ENCODE data around the gene QRICH2. TPM values are rescaled to one million over a fixed set of nuclear protein-coding genes. Genes with fewer than 3 reads are reported as not detected.
"Not testable (repeated sequence)": the region's sequence is repeated elsewhere in the genome, so short reads cannot be mapped to it uniquely, and the experiment has no call there.

Gene QRICH2
- total RNA-seq, 2 experiments from 2014 or later = 3.6 to 3.7 TPM

DNA sequence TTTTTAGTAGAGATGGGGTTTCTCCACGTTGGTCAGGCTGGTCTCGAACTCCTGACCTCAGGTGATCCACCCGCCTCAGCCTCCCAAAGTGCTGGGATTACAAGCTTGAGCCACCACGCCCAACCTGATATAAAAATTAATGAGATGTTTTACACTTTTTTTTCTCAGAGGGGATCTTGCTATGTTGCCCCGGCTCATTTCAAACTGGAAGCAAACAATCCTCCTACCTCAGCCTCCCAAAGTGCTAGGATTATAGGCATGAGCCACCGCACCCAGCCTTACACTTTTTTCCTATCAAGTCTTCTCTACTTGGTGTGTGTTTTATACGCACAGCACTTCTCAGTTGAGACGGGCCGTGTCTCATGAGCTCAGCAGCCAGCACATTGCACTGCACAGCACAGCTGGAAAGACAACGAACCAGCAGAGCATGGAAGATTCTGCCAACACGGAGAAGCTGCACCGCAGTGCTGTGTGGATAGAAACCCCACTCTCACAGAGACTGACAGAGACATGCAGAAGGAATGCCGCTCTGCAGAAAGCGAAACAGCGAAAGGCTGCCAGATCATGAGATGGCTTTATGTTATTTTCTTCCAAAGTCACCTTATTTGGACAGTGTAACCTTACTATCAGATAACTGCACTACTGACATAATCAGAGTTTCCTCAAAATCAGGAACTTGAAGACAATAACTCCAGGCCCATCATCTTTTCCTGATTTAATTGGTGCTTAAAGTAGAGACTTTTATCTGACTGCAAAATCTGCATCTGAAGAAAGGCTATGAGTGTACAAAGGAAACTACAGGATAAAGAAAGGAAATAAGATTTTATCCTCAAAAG is 6.5 kb upstream of the QRICH2 start:
- Mint-ChIP-seq H3K27me3 (no peaks in the 10 kb centered on the region), H3K27ac (no peak overlapping the region), H3K4me3 (no peak overlapping the region), H3K36me3 (ENCODE audit: low read depth) (peaks cover 19% of the 10 kb centered on the region), H3K4me1 (peaks cover 12% of the 10 kb centered on the region), H3K9me3 (no peaks in the 10 kb centered on the region)
- ChIA-PET POLR2A (no interaction called here), CTCF (no interaction called here)
- no peak for DNase-seq

GRCh38 chr17:76312735-76313134 is 4.7 kb upstream of the QRICH2 start:
- POLR2A ChIA-PET = no interaction called here
- no peak overlapping the region for H3K27ac Mint-ChIP-seq
- no peaks in the 10 kb centered on the region for H3K27me3 Mint-ChIP-seq
- H3K4me1 Mint-ChIP-seq = peaks cover 12% of the 10 kb centered on the region
- peaks cover 22% of the 10 kb centered on the region for H3K36me3 Mint-ChIP-seq (ENCODE audit: low read depth)
- no peaks in the 10 kb centered on the region for H3K9me3 Mint-ChIP-seq
- CTCF ChIA-PET = interaction anchor here (0.6 to 1.0 kb wide), 3 partner anchors 10 to 25 kb away, joined by 3 to 4 read pairs (median 3); no protein-coding TSS in a partner anchor
- no peak for DNase-seq
- H3K4me3 Mint-ChIP-seq = no peak overlapping the region

GRCh38 chr17:76309461-76309860 is 1.4 kb upstream of the QRICH2 start:
- Mint-ChIP-seq H3K4me3 (no peak overlapping the region), H3K36me3 (ENCODE audit: low read depth) (peaks cover 16% of the 10 kb centered on the region), H3K27ac (no peak overlapping the region), H3K9me3 (no peaks in the 10 kb centered on the region), H3K27me3 (no peaks in the 10 kb centered on the region), H3K4me1 (peaks cover under 1% of the 10 kb centered on the region)
- ChIA-PET POLR2A (interaction anchor here (0.6 kb wide), 1 partner anchor 71 kb away, joined by 3 read pairs; no protein-coding TSS in a partner anchor), CTCF (interaction anchor here (0.6 kb wide), 1 partner anchor 21 kb away, joined by 3 read pairs; no protein-coding TSS in a partner anchor)
- no peak for DNase-seq

GRCh38 chr17:76307299-76307965 is 644 bp downstream of the QRICH2 start:
- CTCF ChIA-PET = interaction anchor here (1.0 kb wide), 1 partner anchor 91 kb away, joined by 4 read pairs; no protein-coding TSS in a partner anchor

GRCh38 chr17:76305135-76305454 is 3.0 kb downstream of the QRICH2 start:
- POLR2A ChIA-PET = not testable (repeated sequence)

More at GRCh38 chr17:76307299-76307965, 644 bp downstream of the QRICH2 start:
- peaks cover 8% of the 10 kb centered on the region for H3K36me3 Mint-ChIP-seq (ENCODE audit: low read depth)
- peaks cover 1% of the 10 kb centered on the region for H3K4me1 Mint-ChIP-seq
- no peaks in the 10 kb centered on the region for H3K9me3 Mint-ChIP-seq
- POLR2A ChIA-PET = no interaction called here
- no peak overlapping the region for H3K27ac Mint-ChIP-seq
- no peaks in the 10 kb centered on the region for H3K27me3 Mint-ChIP-seq
- no peak for DNase-seq
- no peak overlapping the region for H3K4me3 Mint-ChIP-seq

GRCh38 chr17:76304226-76305134 is 3.6 kb downstream of the QRICH2 start:
- H3K27me3 Mint-ChIP-seq = no peaks in the 10 kb centered on the region
- POLR2A ChIA-PET = no interaction called here

More at GRCh38 chr17:76305135-76305454, 3.0 kb downstream of the QRICH2 start:
- H3K27me3 Mint-ChIP-seq; H3K4me3 Mint-ChIP-seq; H3K27ac Mint-ChIP-seq; H3K36me3 Mint-ChIP-seq (ENCODE audit: low read depth); DNase-seq; H3K9me3 Mint-ChIP-seq; H3K4me1 Mint-ChIP-seq: not testable (repeated sequence)
- CTCF ChIA-PET = interaction anchor here (0.6 to 5.5 kb wide), 2 partner anchors 80 to 92 kb away, joined by 3 to 48 read pairs; no protein-coding TSS in a partner anchor

DNA sequence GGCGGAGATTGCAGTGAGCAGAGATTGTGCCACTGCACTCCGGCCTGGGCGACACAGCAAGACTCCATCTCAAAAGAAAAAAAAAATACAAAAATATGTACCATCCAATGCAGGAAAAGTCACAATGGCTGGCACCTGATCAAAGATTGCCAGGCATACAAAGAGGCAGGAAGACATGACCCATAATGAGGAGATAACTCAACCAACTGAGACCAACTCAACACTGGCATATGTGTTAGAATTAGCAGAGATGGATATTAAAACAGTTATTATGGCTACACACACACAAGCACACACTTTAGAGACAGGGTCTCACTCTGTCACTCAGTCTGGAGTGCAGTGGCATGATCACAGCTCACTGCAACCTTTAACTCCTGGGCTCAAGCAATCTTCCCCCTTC is 10.6 kb downstream of the QRICH2 start:
- ChIA-PET CTCF (interaction anchor here (0.6 to 2.6 kb wide), 9 partner anchors 10 to 292 kb away, joined by 3 to 9 read pairs (median 4); no protein-coding TSS in a partner anchor), POLR2A (no interaction called here)
- no peak for DNase-seq
- Mint-ChIP-seq H3K36me3 (ENCODE audit: low read depth) (no peaks in the 10 kb centered on the region), H3K9me3 (no peaks in the 10 kb centered on the region), H3K27me3 (no peaks in the 10 kb centered on the region), H3K4me1 (no peaks in the 10 kb centered on the region), H3K27ac (no peak overlapping the region), H3K4me3 (no peak overlapping the region)

More at GRCh38 chr17:76304226-76305134, 3.6 kb downstream of the QRICH2 start:
- CTCF ChIA-PET = interaction anchor here (0.6 to 5.5 kb wide), 7 partner anchors 16 to 104 kb away, joined by 3 to 48 read pairs (median 4); partner anchors contain the start of gene SPHK1
- H3K9me3 Mint-ChIP-seq = no peaks in the 10 kb centered on the region
- peaks cover 1% of the 10 kb centered on the region for H3K4me1 Mint-ChIP-seq
- peaks cover 3% of the 10 kb centered on the region for H3K36me3 Mint-ChIP-seq (ENCODE audit: low read depth)
- no peak overlapping the region for H3K4me3 Mint-ChIP-seq
- no peak for DNase-seq
- no peak overlapping the region for H3K27ac Mint-ChIP-seq

DNA sequence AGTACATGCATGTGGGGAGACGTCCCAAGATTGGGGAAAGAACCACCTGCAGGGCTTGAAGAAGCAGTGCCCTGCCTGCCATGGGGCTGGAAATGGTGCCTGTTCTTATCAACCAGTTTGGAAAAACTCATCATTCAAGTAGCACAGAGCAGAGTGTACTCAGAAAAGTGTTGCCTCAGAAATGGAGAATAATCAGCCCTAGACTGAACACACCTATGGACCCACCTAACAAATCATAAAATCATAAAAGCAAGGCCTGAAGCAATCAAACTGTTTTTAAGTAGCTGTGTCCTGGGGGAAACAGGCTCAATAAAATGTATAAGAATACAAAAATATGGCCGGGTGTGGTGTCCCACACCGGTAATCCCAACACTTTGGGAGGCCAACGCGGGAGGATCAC is 11.2 kb downstream of the QRICH2 start:
- no peak overlapping the region for H3K4me3 Mint-ChIP-seq
- H3K9me3 Mint-ChIP-seq = no peaks in the 10 kb centered on the region
- no peaks in the 10 kb centered on the region for H3K36me3 Mint-ChIP-seq (ENCODE audit: low read depth)
- no peak for DNase-seq
- no peak overlapping the region for H3K27ac Mint-ChIP-seq
- no peaks in the 10 kb centered on the region for H3K27me3 Mint-ChIP-seq
- H3K4me1 Mint-ChIP-seq = no peaks in the 10 kb centered on the region
- ChIA-PET CTCF (interaction anchor here (0.7 to 1.8 kb wide), 5 partner anchors 27 to 291 kb away, joined by 3 to 5 read pairs (median 4); no protein-coding TSS in a partner anchor), POLR2A (no interaction called here)

- Mint-ChIP-seq H3K9me3 (no peaks in the 10 kb centered on the region), H3K27ac (no peak overlapping the region), H3K4me1 (no peaks in the 10 kb centered on the region), H3K4me3 (no peak overlapping the region), H3K27me3 (no peaks in the 10 kb centered on the region), H3K36me3 (ENCODE audit: low read depth) (no peaks in the 10 kb centered on the region)
- DNase-seq = no peak
- POLR2A ChIA-PET = no interaction called here
- CTCF ChIA-PET = interaction anchor here (0.7 to 1.8 kb wide), 5 partner anchors 28 to 176 kb away, joined by 3 to 4 read pairs (median 3); partner anchors contain the start of gene SPHK1
Observed at GRCh38 chr17:76296186-76296585, 11.9 kb downstream of the QRICH2 start.

GRCh38 chr17:76293106-76293505 is 15.0 kb downstream of the QRICH2 start:
- no peak for DNase-seq
- H3K27me3 Mint-ChIP-seq = no peaks in the 10 kb centered on the region
- H3K27ac Mint-ChIP-seq = no peak overlapping the region
- ChIA-PET POLR2A (no interaction called here), CTCF (no interaction called here)
- no peaks in the 10 kb centered on the region for H3K36me3 Mint-ChIP-seq (ENCODE audit: low read depth)
- no peak overlapping the region for H3K4me3 Mint-ChIP-seq
- no peaks in the 10 kb centered on the region for H3K4me1 Mint-ChIP-seq
- H3K9me3 Mint-ChIP-seq = no peaks in the 10 kb centered on the region

DNA sequence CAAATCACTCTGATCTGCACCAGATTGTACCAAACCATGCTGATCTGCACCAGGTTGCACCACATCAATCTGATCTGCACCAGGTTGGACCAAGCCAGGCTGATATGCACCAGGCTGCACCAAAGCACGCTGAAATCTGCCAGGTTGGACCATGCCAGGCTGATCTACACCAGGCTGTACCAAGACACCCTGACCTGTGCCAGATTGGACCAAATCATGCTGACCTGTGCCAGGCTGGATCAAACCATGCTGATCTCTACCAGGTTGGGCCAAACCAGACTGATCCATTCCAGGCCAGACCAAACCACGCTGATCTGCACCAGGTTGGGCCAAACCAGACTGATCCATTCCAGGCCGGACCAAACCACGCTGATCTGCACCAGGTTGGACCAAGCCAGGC is 15.5 kb downstream of the QRICH2 start:
- Mint-ChIP-seq H3K36me3 (ENCODE audit: low read depth) (no peaks in the 10 kb centered on the region), H3K9me3 (no peaks in the 10 kb centered on the region), H3K27ac (no peak overlapping the region), H3K27me3 (no peaks in the 10 kb centered on the region), H3K4me1 (no peaks in the 10 kb centered on the region), H3K4me3 (no peak overlapping the region)
- POLR2A ChIA-PET = no interaction called here
- DNase-seq = no peak
- CTCF ChIA-PET = no interaction called here
